Measurements from ENCODE around the gene C12orf42. TPM values are rescaled to one million over a fixed set of nuclear protein-coding genes. Genes with fewer than 3 reads are reported as not detected.

Gene C12orf42
- total and polyA plus RNA-seq, 2 experiments from 2014 or later: not detected

- Histone ChIP-seq H3K9me3 (ENCODE audit: low read depth) (no peaks in the 10 kb centered on the region), H3K27me3 (no peaks in the 10 kb centered on the region), H3K27ac (no peak overlapping the region), H3K36me3 (no peaks in the 10 kb centered on the region), H3K4me1 (ENCODE audit: low read depth) (no peaks in the 10 kb centered on the region), H3K4me3 (no peak overlapping the region)
- DNase-seq (ENCODE audit: low read depth in 1 of 2, low spot score in 1 of 2): no peak
- TF ChIP-seq, protein P1, sequence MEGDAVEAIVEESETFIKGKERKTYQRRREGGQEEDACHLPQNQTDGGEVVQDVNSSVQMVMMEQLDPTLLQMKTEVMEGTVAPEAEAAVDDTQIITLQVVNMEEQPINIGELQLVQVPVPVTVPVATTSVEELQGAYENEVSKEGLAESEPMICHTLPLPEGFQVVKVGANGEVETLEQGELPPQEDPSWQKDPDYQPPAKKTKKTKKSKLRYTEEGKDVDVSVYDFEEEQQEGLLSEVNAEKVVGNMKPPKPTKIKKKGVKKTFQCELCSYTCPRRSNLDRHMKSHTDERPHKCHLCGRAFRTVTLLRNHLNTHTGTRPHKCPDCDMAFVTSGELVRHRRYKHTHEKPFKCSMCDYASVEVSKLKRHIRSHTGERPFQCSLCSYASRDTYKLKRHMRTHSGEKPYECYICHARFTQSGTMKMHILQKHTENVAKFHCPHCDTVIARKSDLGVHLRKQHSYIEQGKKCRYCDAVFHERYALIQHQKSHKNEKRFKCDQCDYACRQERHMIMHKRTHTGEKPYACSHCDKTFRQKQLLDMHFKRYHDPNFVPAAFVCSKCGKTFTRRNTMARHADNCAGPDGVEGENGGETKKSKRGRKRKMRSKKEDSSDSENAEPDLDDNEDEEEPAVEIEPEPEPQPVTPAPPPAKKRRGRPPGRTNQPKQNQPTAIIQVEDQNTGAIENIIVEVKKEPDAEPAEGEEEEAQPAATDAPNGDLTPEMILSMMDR (IDR thresholded peaks at IDR 0.05; ENCODE audit: low read depth, low read length): no peak
Measured at GRCh38 chr12:103331643-103332042, 164.1 kb downstream of the C12orf42 start.

DNA sequence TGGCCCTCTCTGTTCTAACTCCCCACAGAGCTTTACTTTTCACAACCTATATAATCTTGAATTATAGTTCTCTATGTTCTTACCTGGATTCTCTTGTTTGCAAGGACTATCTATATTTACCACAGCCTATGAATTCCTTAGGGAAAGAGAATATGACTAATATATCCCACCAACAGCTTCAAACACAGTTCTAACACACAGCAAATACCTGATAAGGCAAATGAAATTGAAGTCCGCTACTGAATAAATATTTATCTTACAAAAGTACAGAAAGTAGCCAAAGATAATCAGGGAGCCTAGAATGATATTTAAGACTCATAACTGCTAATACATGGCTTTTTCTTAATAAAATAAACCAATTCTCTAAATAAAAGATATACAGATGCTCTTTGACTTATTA, 165.1 kb downstream of the C12orf42 start:
- TF ChIP-seq, protein P1 (IDR thresholded peaks at IDR 0.05; ENCODE audit: low read depth, low read length): no peak
- H3K9me3 ChIP-seq (ENCODE audit: low read depth): no peaks in the 10 kb centered on the region
- H3K4me1 ChIP-seq (ENCODE audit: low read depth): no peaks in the 10 kb centered on the region
- no peak overlapping the region for H3K27ac ChIP-seq
- DNase-seq (ENCODE audit: low read depth in 1 of 2, low spot score in 1 of 2): no peak
- no peak overlapping the region for H3K4me3 ChIP-seq
- H3K36me3 ChIP-seq: no peaks in the 10 kb centered on the region
- no peaks in the 10 kb centered on the region for H3K27me3 ChIP-seq

DNA sequence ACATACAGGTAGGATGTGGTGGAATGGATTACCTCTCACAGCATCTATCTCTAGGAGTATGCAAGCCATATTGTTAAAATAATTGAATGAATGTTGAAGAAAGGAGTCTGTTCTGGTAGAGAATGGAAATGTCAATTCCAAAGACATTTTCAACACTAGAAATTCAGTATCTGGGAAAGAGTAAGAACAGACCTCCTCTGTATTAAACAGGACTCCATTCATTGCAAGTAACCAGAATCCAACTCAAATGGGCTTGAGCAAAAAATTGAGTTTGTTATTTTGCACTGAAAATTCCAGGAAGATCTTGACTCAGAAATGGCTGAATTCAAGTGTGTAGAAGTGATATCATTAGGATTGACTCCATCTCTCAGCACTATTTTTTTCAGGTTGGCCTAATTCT, 168.1 kb downstream of the C12orf42 start:
- DNase-seq (ENCODE audit: low read depth in 1 of 2, low spot score in 1 of 2): no peak
- Histone ChIP-seq H3K27me3 (no peaks in the 10 kb centered on the region), H3K9me3 (ENCODE audit: low read depth) (no peaks in the 10 kb centered on the region), H3K27ac (no peak overlapping the region), H3K4me3 (no peak overlapping the region), H3K4me1 (ENCODE audit: low read depth) (no peaks in the 10 kb centered on the region), H3K36me3 (no peaks in the 10 kb centered on the region)
- TF ChIP-seq, protein P1 (IDR thresholded peaks at IDR 0.05; ENCODE audit: low read depth, low read length): no peak

DNA sequence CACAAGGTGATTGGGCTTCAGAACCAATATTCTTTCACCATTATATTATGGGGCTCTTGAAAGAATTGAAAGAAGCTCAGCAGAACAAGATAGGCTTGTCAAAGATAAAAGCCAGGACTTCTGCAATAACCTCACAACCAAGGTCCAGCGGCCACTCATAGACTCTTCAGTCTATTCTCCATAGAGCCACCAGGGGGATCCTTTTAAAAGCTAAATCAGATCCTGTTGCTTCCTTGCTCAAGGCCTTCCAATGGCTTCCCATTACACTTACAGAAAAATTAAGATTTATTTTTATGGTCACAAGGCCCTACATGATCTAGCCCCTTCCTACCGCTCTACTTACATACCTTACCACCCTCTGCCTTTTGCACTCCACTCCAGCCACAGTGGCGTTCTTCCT, 169.6 kb downstream of the C12orf42 start:
- H3K9me3 ChIP-seq (ENCODE audit: low read depth): no peaks in the 10 kb centered on the region
- DNase-seq (ENCODE audit: low read depth in 1 of 2, low spot score in 1 of 2): peak in 1 of 2 donors; percentile 19
- no peaks in the 10 kb centered on the region for H3K36me3 ChIP-seq
- no peak overlapping the region for H3K27ac ChIP-seq
- TF ChIP-seq, protein P1 (IDR thresholded peaks at IDR 0.05; ENCODE audit: low read depth, low read length): no peak
- H3K27me3 ChIP-seq: no peaks in the 10 kb centered on the region
- no peak overlapping the region for H3K4me3 ChIP-seq
- no peaks in the 10 kb centered on the region for H3K4me1 ChIP-seq (ENCODE audit: low read depth)

GRCh38 chr12:103318566-103318965, 177.2 kb downstream of the C12orf42 start:
- no peaks in the 10 kb centered on the region for H3K27me3 ChIP-seq
- TF ChIP-seq, protein P1 (IDR thresholded peaks at IDR 0.05; ENCODE audit: low read depth, low read length): no peak

GRCh38 chr12:103317220-103317619, 178.5 kb downstream of the C12orf42 start:
- Histone ChIP-seq H3K27me3 (no peaks in the 10 kb centered on the region), H3K4me3 (no peak overlapping the region), H3K27ac (no peak overlapping the region), H3K36me3 (no peaks in the 10 kb centered on the region), H3K9me3 (ENCODE audit: low read depth) (no peaks in the 10 kb centered on the region), H3K4me1 (ENCODE audit: low read depth) (no peaks in the 10 kb centered on the region)
- DNase-seq (ENCODE audit: low read depth in 1 of 2, low spot score in 1 of 2): no peak
- TF ChIP-seq, protein P1 (IDR thresholded peaks at IDR 0.05; ENCODE audit: low read depth, low read length): no peak

More at GRCh38 chr12:103318566-103318965, 177.2 kb downstream of the C12orf42 start:
- Histone ChIP-seq H3K27ac (no peak overlapping the region), H3K4me3 (no peak overlapping the region), H3K9me3 (ENCODE audit: low read depth) (no peaks in the 10 kb centered on the region), H3K36me3 (no peaks in the 10 kb centered on the region), H3K4me1 (ENCODE audit: low read depth) (no peaks in the 10 kb centered on the region)
- no peak for DNase-seq (ENCODE audit: low read depth in 1 of 2, low spot score in 1 of 2)

Data from cardiac muscle cell (in vitro differentiated cells and primary cell).